GM21515 (cell line): Measurements from ENCODE around the gene CAPN11.
"Not testable (repeated sequence)": the region's sequence is repeated elsewhere in the genome, so short reads cannot be mapped to it uniquely, and the experiment has no call there.

Experiments
- ATAC-seq: cut with Tn5 transposase; IDR thresholded peaks from one replicate; pipeline ENCODE4 v1.9.1; 2021; ENCODE audit not compliant: unreplicated experiment

The CAPN11 gene

DNA sequence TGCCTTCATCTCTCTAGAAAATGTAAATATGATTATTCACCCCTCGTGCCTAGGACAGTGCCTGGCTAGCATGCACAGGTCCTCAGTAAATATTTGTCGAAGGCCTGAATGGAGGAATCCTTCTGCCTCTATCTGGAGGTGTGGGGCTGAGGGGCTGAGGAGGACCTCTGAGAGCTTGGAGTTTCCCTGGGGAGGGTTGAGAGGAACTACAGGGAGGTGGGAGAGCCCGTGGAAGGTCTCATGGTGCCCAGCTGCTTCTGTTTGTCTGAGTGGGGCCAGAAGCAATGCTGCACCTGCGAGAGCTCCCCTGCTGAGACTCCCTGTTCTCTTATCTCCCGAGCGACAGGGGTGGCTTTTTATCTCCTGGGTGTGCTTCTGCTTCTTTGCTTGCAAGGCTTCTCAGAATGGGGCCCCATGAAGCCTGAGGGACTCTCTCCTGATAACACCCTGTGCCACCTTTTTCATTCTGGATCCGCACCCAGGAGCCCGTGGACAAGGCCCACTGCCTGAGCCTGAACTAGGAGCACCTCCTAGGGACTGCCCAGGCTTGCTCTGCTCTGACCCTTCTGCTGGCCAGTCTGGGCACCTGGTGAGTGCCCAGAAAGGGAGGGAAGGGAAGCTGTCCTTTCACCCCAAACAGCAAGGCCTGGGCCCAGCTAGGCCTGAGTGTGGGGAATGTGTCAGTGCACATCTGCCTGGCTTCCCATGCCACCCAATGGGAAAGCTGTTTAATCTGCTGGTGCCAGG lies 67.1 kb downstream of the CAPN11 start:
- ATAC-seq, result no peak

DNA sequence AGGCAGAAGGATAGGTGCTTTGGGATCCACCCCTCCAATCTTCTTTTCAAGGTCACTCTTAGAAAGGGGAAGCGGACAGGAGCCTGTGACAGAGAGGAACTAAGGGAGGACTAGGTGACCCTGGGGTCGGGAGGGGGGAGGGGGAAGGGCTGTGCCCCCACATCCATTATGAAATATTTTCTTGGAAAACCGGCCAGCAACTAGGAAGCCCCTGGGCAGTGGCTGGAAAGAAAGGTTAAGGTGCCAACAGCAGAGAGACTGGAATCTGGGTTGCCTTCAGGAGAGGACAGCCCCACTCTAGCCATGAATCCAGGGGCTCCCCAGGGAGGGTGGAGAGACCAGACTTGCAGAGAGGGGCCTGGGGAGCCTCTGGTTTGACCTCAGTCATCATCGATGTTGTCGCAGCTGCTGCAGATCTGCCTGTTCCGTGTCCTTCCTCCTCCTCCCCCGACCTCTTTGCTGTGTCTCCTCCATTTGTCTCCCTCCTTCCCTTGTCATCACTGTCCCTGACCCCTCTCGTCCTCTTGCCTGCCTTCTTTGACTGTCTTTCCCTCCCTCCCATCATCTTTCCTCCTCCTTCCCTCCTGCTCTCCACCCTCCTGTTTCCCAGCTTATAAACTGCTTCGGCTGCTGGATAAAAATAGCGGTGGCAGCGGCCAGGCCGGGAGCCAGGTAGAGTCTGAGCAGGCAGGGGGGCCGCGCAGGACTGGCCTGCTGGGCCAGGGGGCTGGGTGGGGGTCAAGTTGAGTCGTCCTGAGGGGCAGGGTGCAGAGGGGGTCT lies 67.9 kb downstream of the CAPN11 start:
- ATAC-seq, result no peak

DNA sequence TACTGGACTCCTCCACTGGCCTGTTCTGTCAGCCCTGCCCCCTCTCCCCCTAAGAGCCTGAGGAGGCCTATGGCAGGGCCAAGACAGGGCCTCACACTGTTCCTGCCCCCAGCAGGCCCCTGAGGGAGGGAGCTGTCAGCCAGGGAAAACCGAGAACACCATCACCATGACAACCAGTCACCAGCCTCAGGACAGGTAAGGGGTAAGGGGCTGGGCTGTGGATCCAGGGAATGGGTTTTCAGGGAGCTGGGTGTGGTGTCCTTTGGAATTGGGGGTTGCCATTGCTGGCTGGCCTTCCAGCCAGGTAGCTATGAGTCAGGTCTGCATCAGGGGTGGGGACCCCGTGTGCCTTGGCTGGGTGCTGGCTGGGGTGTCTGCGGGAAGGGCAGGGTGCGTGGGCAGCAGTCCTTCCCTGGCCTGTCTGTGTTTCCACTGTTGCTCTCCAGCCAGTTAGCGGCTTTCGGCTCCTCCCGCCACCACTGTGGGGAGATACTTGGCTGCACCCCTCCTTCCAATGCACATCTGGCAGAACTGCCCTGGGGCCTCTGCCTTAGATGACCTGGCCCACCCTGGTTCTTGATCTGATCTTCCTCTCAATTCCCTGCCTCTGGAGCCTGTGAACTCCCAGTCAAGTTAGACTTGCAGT lies 68.7 kb downstream of the CAPN11 start:
- ATAC-seq, result no peak

DNA sequence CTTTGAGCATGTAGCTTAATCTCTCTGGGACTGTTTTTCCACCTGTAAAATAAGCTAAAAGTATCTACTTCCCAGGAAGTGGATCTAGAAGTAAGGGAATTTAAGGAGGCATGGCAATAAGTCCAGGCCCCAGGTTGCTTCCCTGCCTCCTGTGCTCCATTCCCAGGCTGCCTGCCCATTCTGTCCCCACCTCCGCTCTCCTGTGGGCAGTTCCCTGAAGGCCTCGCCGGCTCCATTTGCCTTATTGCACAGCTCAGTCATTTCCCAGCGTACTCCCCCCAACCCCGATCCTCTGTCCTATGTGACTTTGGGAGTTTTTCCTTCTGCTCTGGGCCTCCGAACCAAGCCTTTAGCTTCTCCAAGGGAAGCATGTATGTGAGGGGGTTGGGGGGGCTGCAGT lies 69.4 kb downstream of the CAPN11 start:
- ATAC-seq, result no peak

DNA sequence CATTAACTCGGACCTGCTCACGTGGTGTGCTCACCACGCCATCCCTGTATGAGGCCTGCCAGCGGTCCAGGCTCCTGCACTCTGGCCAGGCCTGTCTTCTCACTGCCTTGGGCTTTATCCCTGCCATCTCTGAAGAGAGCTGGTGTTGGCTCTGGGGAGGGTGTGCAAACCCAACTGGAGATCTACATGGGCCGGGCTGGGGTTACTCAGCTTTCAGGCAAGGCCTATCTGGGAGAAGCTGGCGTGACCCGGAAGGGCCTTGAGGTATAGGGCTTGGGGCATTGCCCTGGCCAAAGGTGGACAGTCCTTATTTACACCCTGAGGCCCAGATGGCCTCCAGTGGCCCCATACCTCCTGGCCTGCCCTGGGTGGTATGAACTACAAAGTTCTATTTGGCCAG lies 69.8 kb downstream of the CAPN11 start:
- ATAC-seq, result no peak

DNA sequence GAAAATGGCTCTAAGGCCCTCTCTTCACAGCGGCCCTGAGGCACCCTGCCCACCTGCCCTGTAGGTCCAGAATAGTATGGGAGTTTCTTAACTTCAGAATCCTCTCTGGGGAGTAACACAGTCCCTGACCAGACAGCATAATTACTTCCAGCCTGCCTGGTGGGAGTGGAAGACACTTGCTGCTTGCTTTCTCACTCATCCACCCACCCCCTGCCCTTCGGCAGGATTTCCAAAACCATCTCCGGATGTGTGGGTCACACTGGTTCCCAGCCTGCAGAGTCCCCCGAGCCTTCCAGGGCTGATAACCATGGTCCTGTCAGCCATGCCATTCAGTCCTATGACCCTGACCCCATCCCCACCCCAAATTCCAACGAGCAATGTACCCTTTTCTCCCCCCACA lies 70.2 kb downstream of the CAPN11 start:
- ATAC-seq, result no peak

DNA sequence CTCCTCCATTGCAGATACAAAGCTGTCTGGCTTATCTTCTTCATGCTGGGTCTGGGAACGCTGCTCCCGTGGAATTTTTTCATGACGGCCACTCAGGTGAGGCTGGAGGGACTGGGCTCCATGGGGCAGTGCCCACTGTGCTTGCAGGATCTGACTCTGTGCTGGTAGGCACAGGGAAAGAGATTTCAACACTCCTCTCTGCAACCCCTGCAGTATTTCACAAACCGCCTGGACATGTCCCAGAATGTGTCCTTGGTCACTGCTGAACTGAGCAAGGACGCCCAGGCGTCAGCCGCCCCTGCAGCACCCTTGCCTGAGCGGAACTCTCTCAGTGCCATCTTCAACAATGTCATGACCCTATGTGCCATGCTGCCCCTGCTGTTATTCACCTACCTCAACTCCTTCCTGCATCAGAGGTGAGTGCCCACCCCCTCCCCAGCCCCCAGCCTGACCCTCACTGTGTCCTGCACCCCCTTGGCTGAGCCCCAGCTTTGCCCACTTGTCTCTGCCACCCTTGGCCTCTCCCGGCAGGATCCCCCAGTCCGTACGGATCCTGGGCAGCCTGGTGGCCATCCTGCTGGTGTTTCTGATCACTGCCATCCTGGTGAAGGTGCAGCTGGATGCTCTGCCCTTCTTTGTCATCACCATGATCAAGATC lies 70.9 kb downstream of the CAPN11 start:
- no peak for ATAC-seq

DNA sequence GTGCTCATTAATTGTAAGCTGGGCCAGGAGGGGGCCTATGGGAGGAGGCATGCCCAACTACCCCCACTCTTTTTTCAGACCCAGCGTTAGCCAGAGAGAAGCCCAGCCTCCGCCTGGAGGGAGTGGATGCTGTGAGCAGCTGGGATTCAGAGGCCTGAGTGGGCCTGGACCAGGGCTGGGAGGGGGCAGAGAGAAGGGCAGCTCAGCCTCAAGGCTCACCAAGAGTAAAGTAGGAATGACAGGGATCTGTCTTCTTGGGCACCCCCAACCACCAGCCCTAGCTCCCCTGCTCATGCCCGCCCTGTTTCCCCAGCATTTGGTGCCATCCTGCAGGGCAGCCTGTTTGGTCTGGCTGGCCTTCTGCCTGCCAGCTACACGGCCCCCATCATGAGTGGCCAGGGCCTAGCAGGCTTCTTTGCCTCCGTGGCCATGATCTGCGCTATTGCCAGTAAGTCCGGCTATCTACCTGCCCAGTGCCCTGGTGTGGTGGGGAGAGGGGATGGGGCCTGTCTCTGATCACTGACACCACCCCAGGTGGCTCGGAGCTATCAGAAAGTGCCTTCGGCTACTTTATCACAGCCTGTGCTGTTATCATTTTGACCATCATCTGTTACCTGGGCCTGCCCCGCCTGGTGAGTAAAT lies 71.5 kb downstream of the CAPN11 start:
- no peak for ATAC-seq

DNA sequence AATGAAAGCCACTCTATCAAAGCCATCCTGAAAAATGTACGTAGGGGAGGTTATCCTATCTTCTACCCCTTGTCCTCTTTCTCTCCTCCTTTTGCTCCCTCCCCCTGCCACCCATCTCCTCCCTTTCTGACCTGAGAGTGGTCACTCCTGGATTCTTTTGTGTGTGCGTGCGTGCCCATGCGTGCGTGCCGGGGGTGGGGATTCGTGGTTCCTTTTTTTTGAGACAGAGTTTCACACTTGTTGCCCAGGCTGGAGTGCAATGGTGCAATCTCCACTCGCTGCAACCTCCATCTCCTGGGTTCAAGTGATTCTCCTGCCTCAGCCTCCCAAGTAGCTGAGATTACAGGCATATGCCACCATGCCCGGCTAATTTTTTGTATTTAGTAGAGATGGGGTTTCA lies 72.8 kb downstream of the CAPN11 start:
- not testable (repeated sequence) for ATAC-seq

DNA sequence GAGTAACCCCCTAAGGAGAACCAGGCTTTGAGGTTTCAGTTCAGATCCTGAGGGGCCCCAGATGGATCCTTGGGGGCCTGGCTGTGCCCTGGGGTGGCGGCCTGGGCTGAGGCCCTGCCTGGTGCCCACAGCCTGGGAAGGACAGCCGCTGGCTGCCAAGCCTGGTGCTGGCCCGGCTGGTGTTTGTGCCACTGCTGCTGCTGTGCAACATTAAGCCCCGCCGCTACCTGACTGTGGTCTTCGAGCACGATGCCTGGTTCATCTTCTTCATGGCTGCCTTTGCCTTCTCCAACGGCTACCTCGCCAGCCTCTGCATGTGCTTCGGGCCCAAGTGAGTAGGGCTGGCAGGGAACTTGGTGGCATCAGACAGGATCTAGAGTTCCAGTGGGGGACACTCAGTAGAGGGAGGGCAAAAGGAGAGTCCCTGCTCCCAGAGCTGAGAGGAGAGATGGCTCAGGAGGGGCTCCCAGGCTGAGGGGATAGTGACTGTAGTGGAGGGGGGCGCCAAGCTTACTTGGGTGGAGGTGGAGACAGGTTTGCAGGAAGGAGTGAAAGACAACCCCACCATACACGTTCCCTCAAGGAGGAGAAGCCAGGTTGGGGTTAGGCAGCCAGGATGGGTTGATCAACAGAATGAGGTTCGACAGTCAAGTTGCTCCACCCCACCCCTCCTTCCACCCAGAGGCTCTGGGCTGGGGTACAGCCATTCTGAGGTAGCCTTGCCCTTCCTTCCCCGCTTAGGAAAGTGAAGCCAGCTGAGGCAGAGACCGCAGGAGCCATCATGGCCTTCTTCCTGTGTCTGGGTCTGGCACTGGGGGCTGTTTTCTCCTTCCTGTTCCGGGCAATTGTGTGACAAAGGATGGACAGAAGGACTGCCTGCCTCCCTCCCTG lies 74.3 kb downstream of the CAPN11 start:
- no peak for ATAC-seq

DNA sequence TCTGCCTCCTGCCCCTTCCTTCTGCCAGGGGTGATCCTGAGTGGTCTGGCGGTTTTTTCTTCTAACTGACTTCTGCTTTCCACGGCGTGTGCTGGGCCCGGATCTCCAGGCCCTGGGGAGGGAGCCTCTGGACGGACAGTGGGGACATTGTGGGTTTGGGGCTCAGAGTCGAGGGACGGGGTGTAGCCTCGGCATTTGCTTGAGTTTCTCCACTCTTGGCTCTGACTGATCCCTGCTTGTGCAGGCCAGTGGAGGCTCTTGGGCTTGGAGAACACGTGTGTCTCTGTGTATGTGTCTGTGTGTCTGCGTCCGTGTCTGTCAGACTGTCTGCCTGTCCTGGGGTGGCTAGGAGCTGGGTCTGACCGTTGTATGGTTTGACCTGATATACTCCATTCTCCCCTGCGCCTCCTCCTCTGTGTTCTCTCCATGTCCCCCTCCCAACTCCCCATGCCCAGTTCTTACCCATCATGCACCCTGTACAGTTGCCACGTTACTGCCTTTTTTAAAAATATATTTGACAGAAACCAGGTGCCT lies 75.0 kb downstream of the CAPN11 start:
- no peak for ATAC-seq
